RWPE1 (cell line): ENCODE data around the gene CSPG5.

ENCODE experiments used
- CTCF ChIA-PET: fragments of 350-600 bp; sonication (Branson Sonifier 250); formaldehyde crosslinking; extraction: SDS; loops from one replicate; lab custom pipeline; 2021; lab: Yijun Ruan, JAX
- POLR2A ChIA-PET: fragments of 400-600 bp; formaldehyde crosslinking; extraction: SDS; loops from one replicate; lab custom pipeline; 2020; ENCODE audit warnings: antibody characterized with exemption; ENCODE audit not compliant: low non-redundant PET; lab: Yijun Ruan, JAX
- DNase-seq: peaks from one replicate; pipeline ENCODE4 v3.0.0; 2012; ENCODE audit warnings: low spot score
- H3K27ac ChIP-seq: fragments of 450-650 bp; 2 replicates; pipeline ENCODE4 v1.5.1; 2017
- CTCF ChIP-seq: fragments of 450-650 bp; conservative IDR thresholded peaks from 2 replicates; pipeline ENCODE4 v1.5.1; 2017; ENCODE audit warnings: low read depth, mild to moderate bottlenecking

The CSPG5 gene

GRCh38 chr3:47513125-47513929, 65.3 kb downstream of the CSPG5 start, which contains the start of gene ELP6:
Gene ELP6 (minus strand): TSS chr3:47513712. CDS start chr3:47513590, 122 bp downstream.
- ChIA-PET CTCF (interaction anchor here (0.7 kb wide), 1 partner anchor 50 kb away, joined by 3 read pairs; no protein-coding TSS in a partner anchor), POLR2A (interaction anchor here (0.7 kb wide), 1 partner anchor 273 kb away, joined by 13 read pairs; no protein-coding TSS in a partner anchor)
- TF ChIP-seq CTCF = peak; percentile 58
- H3K27ac ChIP-seq = peak within 1 kb of the TSS; percentile 100
- peak; percentile 91 for DNase-seq

GRCh38 chr3:47512416-47513124, 66.1 kb downstream of the CSPG5 start:
- no peak for TF ChIP-seq CTCF
- ChIA-PET CTCF (no interaction called here), POLR2A (interaction anchor here (0.7 kb wide), 1 partner anchor 274 kb away, joined by 13 read pairs; no protein-coding TSS in a partner anchor)
- H3K27ac ChIP-seq = peak overlapping the region; percentile 100
- no peak for DNase-seq
